Measurements from ENCODE around the gene NFKBIA.

- TF ChIP-seq CTCF (IDR thresholded peaks at IDR 0.05; ENCODE audit: low read depth, low read length, poor library complexity, severe bottlenecking) (no peak), EZH2phosphoT487 (IDR thresholded peaks at IDR 0.05; ENCODE audit: borderline replicate concordance, low read length) (no peak)
Observed at GRCh38 chr14:35410858-35411257, 6.3 kb upstream of the NFKBIA start.
